Measurements from ENCODE around the gene PAX2.

The PAX2 gene

DNA sequence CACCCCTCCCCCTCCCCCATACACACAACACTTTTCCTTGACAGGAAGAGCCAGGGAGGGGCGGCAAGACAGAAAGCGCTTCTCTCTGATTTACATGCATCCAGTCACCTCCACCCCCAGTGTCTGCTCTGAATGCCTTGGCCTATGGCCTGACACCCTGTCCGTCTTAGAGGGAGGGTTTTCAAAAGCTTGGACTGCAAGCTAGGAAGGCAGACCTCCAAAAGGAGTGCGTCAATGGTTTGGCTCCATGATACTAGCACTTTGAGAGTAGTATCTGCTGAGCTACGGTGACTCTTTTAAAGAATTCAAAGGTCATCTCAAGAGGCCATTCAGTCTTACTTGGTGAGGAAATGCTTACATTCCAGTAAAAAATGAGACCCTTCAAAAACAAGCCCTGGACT is 20.3 kb upstream of the PAX2 start:
- DNase-seq, result no peak

DNA sequence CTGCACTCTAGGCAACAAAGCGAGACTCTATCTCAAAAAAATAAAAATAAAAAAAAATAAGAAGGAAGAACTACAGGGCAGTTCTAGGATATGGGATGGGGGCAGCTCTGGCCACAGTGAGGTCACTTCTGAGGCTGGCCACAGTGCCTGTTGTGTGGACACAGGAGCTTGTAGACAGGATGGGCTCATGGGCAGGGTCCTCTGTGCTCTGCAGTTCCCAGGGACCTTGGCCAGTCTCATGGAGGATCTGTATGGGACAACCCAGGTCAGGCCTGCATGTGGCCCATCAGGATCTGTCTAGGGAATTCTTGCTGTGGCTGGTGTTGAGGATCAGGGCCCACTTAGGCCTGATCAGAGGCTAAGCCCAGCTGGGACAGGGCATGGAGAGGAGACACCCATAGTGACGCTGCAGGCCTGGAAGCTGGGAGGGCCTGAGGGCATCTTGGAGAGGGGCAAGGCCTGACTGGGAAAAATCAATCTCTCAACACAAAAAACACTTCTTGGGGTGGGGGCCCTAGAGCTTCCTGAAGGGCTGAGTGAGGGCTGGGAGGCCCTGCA is 19.4 kb upstream of the PAX2 start:
- DNase-seq, result no peak

GRCh38 chr10:100727808-100728207 is 17.6 kb upstream of the PAX2 start:
- no peak for DNase-seq

GRCh38 chr10:100728928-100729861 is 16.2 kb upstream of the PAX2 start:
- no peak for DNase-seq

GRCh38 chr10:100729862-100730724 is 15.3 kb upstream of the PAX2 start:
- DNase-seq, result no peak

DNA sequence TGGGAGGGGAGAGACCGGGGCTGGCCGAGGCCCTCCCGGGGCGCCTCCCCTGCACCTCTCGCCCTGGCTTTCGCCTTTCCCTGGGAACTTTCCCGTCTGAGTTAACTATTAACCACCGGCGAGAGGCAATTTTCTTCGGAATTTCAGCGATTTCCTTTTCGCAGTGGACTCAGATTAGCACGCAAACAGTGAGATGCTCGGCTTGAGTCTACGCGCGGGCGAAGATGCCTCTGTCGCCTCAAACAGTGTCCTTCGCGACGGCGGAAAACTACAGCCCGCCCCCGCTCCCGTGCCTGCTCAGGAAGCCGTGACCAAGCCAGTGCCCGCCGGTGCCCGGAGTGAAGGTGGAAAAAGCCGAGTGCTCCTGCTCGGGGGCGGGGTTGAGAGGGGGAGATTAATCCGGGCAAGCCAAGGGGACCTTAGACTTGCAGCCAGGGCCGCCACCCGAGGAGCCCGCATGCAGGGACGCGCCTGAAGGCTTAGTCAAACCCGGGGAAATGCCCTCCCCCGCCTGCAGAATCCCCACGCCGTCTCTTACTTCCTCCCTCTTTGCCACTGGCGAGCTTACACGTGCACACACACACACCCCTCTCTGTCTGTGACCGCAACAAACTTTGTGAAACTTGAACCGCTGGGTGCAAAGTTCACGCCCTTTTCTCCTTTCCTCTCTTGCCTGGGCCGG is 14.5 kb upstream of the PAX2 start:
- no peak for DNase-seq

DNA sequence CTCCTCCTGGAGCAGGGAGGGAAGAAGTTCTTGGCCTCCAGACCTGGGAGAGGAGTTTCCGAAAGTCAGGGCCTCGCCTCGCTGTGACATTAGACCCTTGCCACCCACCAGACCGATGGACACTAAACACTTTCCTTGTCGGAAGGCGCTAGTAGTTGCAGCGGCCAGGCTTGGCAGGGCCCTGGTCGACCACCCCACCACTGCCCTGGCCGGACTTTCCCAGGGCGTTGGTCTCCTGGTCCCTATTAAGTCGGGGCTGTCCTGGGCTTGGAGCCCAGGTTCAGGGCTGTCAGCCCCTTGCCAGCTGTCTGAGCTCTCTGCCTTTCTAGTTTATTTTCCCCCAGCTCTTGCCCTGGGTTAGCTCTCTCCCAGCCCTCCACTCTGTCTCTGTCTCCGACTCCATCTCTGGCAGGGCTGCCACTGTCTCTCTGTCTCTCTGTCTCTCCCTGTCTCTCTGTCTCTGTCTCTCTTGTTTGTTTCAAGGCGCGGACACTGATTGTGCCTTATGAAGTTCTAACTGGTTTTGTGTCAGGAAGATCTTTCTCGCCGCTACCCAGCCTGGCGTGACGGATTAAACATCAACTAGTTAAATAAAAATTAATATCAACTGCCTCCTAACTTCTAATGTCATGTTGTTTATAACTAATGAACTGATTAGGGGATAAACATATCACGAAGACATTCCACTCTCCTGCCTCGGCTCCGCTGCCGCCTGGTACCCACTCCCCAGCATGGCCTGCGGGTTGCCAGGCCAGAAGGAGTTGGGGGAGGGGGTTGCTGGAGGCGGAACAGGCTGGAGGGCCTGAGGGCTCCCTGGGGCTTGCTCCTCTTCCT is 13.8 kb upstream of the PAX2 start:
- no peak for DNase-seq

DNA sequence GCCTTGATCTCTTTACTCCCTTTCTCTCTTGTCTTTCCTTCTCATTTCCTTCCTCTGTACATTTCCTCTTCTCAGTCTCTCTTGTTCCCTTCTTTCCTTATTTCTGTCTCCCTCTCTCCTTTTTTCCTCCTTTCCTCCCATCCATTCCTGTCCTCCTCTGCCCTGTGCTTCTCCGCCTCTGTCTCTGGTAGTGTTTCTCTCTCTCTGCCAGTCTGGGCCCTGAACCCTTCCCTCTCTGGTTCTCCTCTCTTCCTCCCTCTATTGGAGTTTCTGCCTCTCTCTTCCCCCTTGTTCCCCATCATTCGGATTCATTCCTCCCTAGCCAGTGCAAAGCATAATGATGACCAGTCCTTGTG is 13.2 kb upstream of the PAX2 start:
- DNase-seq, result no peak

DNA sequence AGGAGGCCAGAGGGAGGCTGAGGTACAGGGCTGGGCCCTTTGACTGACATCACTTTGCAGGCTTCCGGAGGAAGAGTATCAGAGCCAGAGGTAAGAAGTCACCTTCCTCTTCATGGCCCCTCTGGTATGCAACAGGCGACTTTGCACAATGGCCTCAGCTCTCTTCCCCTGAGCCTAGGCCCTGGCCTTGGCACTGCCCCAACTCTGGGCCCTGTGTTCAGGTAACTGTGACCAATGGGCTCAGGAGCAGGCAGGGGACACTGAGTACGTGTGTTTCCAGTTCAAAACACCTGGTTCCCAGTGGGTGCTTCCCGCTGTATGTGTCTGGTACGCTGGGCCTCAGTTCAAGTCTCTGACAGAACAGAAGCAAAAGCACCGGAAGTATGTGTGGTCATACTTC is 12.1 kb upstream of the PAX2 start:
- no peak for DNase-seq

GRCh38 chr10:100734295-100735086 is 10.9 kb upstream of the PAX2 start:
- DNase-seq, result no peak

GRCh38 chr10:100735087-100735336 is 10.4 kb upstream of the PAX2 start:
- no peak for DNase-seq

GRCh38 chr10:100735337-100736143 is 9.8 kb upstream of the PAX2 start:
- DNase-seq, result no peak

GRCh38 chr10:100736144-100736808 is 9.1 kb upstream of the PAX2 start:
- no peak for DNase-seq

DNA sequence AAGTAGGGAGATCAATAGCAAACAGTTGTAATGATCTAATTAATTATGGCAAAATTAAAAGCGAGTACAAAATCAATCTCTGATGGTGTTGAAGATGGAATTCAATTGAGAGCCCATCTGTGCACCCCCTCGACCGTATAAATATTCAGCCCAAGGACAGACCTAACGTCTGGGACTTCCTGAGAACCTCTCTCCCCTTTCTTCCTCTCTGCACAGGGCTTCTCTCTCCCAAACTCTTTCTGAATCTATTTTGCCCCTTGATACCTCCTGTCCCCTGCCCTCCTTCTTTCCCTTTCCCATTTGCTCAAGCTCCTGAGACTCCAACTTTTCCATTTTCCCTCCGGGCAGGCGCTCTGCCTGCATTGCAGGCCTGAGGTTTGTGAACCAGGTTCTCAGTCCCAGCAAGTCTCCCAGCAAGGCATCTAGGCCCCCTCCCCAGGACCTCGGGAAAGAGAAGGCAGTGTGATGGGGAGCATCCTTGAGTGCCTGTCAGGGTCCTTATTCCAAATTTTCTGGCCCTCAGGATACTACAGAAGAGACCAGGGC is 8.5 kb upstream of the PAX2 start:
- no peak for DNase-seq

GRCh38 chr10:100737355-100738054 is 7.9 kb upstream of the PAX2 start:
- DNase-seq, result no peak

DNA sequence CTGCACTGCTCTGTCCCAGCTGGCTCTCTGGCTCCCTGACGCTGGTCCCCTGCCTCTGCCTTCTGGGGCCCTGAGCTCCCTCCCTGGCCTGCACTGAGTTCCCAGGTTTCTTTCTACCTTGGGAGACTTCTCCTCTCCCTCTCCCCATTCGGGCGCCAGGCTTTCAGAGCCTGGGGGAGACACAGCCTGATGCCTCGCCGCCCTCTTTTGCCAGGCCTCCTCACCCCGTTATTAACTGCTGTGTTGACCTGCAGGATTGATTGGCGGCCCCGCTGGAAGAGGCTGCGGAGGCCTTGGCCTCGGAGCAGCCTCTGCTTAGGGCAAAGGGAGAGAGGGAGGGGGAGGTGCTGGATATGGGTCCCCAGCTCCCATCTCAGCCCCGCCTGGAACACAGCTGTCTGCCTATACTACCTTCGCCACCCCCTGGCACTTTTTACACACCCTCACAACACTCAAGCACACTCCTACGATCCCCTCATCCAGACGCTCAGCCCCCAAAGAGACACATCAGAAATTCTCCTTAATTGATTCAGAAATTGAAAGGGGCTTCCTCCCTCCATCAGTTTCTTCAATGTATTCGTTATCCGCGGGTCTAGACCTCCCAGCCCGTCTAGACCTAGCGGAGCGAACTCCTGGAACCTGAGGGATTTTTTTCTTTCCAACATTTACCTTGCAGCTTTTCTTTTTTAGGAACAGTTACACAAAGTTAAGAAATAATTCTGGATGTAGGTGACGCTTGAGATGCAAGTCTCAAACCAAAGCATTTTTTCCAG is 7.1 kb upstream of the PAX2 start:
- DNase-seq, result no peak

- DNase-seq, result no peak
These were observed 5.6 kb upstream of the PAX2 start for GRCh38 chr10:100739517-100740368.

All from NCI-H2081 (cell line).